Ishikawa (cell line): ENCODE data around the gene CYP27C1.

Source experiments
- CEBPB ChIP-seq: IDR thresholded peaks from 2 replicates; pipeline ENCODE4 v1.6.1; 2012
- CREB1 ChIP-seq: IDR thresholded peaks from 2 replicates; pipeline ENCODE4 v1.6.1; 2012; ENCODE audit warnings: low read depth
- EGR1 ChIP-seq: IDR thresholded peaks from 2 replicates; pipeline ENCODE4 v1.6.1; 2012
- EP300 ChIP-seq: IDR thresholded peaks from 2 replicates; pipeline ENCODE4 v1.6.1; 2012; ENCODE audit warnings: borderline replicate concordance
- FOXM1 ChIP-seq: IDR thresholded peaks from 2 replicates; pipeline ENCODE4 v1.6.1; 2012; ENCODE audit warnings: low read depth, borderline replicate concordance
- MAX ChIP-seq: IDR thresholded peaks from 2 replicates; pipeline ENCODE4 v1.6.1; 2012
- NFIC ChIP-seq: IDR thresholded peaks from 2 replicates; pipeline ENCODE4 v1.6.1; 2012
- RAD21 ChIP-seq: IDR thresholded peaks from 2 replicates; pipeline ENCODE4 v1.6.1; 2012; ENCODE audit warnings: low read depth
- REST ChIP-seq: IDR thresholded peaks from 2 replicates; pipeline ENCODE4 v1.6.1; 2012; ENCODE audit warnings: low read depth, mild to moderate bottlenecking
- TAF1 ChIP-seq: IDR thresholded peaks from 2 replicates; pipeline ENCODE4 v1.6.1; 2012; ENCODE audit warnings: low read depth, mild to moderate bottlenecking
- TCF12 ChIP-seq: IDR thresholded peaks from 2 replicates; pipeline ENCODE4 v1.6.1; 2012; ENCODE audit warnings: low read depth
- TEAD4 ChIP-seq: IDR thresholded peaks from 2 replicates; pipeline ENCODE4 v1.6.1; 2012
- USF1 ChIP-seq: IDR thresholded peaks from 2 replicates; pipeline ENCODE4 v1.6.1; 2012
- YY1 ChIP-seq: IDR thresholded peaks from 2 replicates; pipeline ENCODE4 v1.6.1; 2012; ENCODE audit warnings: low read depth
- ZBTB7A ChIP-seq: IDR thresholded peaks from 2 replicates; pipeline ENCODE4 v1.6.1; 2012; ENCODE audit warnings: low read depth

The CYP27C1 gene

GRCh38 chr2:127153691-127154158, 66.4 kb downstream of the CYP27C1 start:
- no peak for TF ChIP-seq EP300
- no peak for TF ChIP-seq EGR1
- no peak for TF ChIP-seq YY1
- no peak for TF ChIP-seq CREB1
- TF ChIP-seq TAF1, result no peak
- TF ChIP-seq RAD21, result no peak
- no peak for TF ChIP-seq FOXM1
- no peak for TF ChIP-seq TEAD4
- TF ChIP-seq CEBPB, result no peak
- no peak for TF ChIP-seq NFIC
- no peak for TF ChIP-seq USF1
- TF ChIP-seq TCF12, result no peak

GRCh38 chr2:127150996-127151395, 69.1 kb downstream of the CYP27C1 start:
- TF ChIP-seq USF1 (no peak), EP300 (no peak), EGR1 (no peak), CREB1 (no peak), TEAD4 (no peak), REST (no peak), YY1 (no peak), RAD21 (no peak), NFIC (no peak), MAX (no peak), TCF12 (no peak), TAF1 (no peak), ZBTB7A (no peak), FOXM1 (no peak), CEBPB (no peak)

- no peak for TF ChIP-seq RAD21
- TF ChIP-seq TCF12, result no peak
- TF ChIP-seq ZBTB7A, result no peak
- TF ChIP-seq REST, result no peak
- no peak for TF ChIP-seq CEBPB
- no peak for TF ChIP-seq YY1
- no peak for TF ChIP-seq MAX
- no peak for TF ChIP-seq TEAD4
- no peak for TF ChIP-seq EP300
- no peak for TF ChIP-seq TAF1
- TF ChIP-seq EGR1, result no peak
- no peak for TF ChIP-seq NFIC
Measured at GRCh38 chr2:127149384-127149783, 70.7 kb downstream of the CYP27C1 start.

GRCh38 chr2:127146820-127147502, 73.1 kb downstream of the CYP27C1 start:
- TF ChIP-seq MAX (no peak), ZBTB7A (no peak), YY1 (no peak), CEBPB (no peak), REST (no peak), RAD21 (no peak), TEAD4 (no peak), TAF1 (no peak), EP300 (no peak), CREB1 (no peak), NFIC (no peak), TCF12 (no peak), FOXM1 (no peak), USF1 (no peak), EGR1 (no peak)
